Measurements from ENCODE around the gene ABCG1.

DNA sequence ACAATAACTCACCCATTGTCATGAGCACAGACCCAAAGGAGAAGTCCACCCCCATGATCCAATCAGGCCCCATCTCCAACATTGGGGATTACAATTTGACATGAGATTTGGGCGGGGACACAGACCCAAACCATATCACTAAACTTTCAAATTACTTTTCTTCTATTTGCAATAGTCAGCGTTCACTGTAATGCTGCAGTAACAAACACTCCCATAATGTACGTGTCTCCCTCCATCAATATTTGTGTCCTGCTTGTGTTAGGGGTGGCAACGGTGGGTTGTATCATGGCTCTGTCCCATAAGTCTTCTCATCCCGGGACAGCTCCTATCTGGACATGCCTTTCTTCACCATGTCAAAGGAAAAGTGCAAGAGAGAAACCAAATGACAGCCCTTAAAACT, 70.0 kb downstream of the ABCG1 start:
- TF ChIP-seq CTCF (IDR thresholded peaks at IDR 0.05; ENCODE audit: low read length): no peak
- TF ChIP-seq EZH2 (IDR thresholded peaks at IDR 0.05; ENCODE audit: borderline replicate concordance, low read length): no peak

Data from OCI-LY1 (cell line).